CD4-positive, alpha-beta T cell treated with Interleukin-6 for 4 hours (primary cell): ENCODE data around the gene MORN1.

ENCODE experiments used
- DNase-seq: peaks from one replicate; pipeline ENCODE4 v3.0.0-alpha.2; 2020; ENCODE audit warnings: mixed read lengths

MORN1 gene

DNA sequence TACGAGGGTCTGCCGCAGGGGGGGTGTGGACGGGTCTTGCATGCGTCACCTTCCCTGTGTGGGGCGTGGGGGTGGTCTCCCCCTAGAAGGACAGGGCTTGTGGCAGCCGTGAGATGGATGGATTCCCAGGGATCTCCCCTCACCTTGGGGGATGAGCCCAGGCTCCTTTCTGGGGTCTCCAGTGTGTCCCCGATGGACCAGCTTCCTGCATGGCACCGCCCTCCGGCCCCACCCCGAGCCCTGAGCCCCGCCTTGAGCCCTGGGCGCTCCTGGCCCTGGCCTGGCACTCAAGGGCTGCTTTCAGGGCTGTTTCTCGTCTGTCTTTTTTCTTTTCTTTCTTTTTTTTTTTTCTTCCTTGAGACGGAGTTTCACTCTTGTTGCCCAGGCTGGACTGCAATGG is 103.7 kb downstream of the MORN1 start:
- no peak for DNase-seq

DNA sequence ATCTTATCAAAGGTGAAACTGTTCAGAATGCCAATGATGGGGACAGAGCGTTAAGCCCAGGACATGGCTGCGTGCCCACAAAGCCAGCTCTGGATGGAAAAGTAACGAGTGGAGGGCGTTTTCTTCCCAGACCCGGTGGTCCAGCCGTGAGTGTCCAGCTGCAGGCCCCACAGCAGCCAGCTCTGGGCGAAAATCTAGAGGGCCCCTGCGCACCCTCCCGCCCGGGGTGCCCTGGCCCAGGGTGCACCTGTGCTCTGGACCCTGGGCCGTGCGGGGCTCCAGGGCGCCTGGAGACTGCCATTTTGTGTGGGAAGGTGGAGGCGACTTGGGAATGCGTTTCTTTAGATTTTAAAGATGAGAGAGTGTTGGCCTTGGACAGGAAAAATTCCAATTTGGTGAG is 104.4 kb downstream of the MORN1 start:
- DNase-seq, result no peak

DNA sequence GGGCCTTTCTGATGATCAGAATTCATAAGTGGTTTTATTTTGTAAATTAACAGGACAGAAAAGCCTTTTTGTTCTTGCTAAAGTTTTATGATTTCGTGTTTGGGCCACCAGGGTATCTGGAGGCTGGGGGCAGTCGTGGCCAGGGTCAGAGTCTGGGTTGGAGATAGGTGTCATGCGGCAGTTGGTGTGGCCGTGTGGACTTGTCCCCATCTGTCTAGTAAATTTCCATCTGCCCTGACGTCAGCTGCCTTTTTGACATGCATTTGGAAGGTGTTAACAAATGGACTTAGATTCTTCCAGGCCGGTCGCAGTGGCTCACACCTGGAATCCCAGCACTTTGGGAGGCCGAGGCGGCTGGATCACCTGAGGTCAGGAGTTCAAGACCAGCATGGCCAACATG is 106.4 kb downstream of the MORN1 start:
- DNase-seq, result no peak

DNA sequence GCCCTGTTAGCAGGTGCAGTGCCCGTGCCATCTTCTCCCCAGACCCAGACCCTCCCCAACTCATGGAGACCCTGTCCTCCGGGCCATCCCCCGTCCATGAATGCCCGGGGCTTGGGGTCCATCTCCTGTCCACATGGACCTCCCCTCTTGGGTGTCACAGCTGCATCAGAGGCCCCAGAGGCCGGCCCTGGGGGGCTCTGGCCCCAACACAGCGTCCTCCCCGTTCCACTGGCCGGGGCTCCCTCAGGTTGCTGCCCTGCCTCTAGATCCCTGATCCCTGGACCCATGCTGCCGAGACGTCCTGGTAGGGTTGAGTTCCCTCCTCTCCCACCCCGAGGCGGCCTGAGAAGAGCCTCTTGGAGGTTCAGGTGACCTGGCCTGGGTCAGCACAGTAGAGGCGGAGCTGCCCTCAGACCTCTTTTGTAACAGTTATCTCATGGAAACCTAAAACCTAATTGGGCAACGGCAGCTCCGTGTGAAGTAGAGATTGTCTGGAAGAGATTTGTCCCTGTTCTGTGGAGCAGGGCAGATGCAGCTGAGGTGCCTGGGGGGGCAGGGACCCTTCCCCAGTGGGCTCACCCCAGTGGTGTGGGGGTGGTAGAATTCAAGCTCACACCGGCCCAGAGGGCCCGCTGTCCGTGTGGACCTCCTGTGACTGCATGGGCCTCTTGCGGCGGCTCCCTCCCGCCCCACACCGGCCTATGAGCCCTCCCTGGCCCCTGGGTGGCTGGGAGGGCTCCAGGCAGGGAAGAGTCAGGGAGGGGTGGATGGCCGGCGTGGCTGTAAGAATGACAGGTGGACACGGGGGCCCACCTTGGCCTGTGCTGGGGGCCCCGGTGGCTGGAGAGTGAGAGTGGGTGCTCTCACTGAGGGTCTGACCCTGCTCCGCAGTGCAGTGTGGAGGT is 107.1 kb downstream of the MORN1 start:
- DNase-seq, result no peak

DNA sequence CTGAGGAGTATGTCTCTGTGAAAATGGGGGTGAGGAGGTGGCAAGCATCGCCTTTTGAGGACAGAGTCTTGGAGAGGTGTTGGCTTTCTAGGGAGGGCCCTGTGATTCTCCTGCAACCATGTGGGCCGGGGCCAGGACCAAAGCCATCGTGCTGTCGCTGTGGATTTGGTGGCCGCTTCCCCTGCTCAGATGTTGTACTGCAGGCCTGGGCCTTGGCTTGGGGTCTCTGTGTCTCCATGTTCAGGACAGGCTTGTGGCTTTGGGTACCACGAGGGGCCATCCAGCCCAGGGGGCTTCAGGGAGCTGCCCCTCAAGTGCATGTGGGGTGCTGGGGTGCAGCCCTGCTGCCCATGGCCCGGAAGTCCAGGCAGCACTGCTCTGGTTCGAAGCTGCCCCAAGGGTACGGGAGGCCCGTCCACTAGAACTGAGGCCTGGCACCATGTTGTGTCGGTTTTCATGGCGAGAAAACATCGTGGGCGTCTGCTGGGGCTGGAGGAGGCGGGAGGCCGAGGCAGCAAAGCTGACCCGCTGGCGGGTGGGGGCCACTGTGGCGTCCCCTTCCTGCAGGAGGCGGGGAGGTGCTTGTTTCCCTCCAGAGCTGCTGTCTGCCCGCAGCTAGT is 107.9 kb downstream of the MORN1 start:
- DNase-seq, result no peak

DNA sequence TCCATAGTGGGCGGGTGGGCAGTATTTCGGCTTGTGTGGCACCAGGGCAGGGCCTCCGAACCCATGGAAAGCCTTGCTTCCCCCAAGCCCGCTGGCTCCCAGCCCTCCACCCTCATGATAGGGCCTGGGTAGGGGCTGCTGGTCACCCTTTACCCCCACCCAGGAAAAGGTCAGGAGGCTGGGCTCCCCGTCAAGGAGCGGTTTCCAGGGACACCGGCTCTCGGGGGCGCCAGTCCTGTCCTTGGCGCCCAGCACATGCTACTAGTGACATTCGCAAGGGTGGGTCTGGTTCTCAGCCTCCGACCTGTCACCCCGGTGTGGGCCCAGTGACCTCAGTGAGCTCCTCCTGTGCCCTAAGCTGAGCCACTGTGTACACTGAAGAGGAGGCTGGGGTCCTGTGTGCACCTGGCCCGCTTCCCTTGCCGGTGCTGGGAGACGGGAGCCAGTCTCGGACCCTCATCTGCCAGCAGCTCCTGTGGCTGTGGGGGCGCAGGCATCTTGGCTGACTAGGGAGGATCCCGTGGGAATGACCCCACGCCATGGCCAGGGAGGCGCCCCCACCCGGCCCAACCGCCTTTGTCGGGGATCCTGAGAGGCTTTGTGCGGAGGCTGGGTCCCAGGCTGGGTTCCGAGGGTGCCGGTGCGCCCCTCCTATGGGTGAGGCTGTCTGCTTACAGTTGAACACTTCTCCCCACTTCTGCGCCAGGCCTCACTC is 108.6 kb downstream of the MORN1 start:
- DNase-seq, result no peak

DNA sequence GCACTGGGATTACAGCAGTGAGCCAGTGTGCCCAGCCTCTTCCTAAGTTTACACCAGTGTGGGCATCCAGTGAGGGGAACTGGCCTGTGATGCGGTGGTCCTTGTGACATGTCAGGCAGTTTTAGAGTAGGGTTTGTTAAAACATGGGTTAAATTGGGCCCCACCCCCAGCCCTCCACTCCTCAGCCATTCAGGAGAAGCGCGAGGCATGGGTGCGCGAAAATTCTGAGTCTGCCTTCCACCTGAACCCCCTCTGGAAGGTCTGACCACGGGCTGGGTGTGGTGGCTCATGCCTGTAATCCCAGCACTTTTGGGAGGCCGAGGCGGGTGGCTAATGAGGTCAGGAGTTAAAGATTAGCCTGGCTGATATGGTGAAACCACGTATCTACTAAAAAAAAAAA is 111.5 kb downstream of the MORN1 start:
- DNase-seq, result no peak

DNA sequence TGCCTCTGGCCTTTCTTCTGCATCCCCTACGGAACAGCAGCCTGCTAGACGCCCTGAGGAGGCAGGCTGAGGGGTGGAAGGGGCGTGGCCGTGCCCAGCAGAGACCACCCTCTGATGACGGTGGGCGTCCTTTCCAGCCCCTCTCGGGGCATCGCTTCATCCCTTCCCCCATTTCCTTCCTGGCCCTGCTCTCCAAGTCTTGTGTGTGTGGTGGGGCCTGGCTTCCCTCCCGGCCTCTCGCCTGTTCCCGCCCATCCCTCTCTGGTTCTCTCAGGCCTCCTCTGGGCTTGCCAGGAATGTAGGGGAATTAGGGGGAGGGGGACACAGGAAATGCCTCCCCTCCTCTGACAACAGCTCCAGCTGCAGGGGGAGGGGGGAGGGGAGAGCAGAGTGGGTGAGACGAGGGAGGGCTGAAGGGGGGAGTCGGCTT is 112.1 kb downstream of the MORN1 start:
- DNase-seq, result no peak

DNA sequence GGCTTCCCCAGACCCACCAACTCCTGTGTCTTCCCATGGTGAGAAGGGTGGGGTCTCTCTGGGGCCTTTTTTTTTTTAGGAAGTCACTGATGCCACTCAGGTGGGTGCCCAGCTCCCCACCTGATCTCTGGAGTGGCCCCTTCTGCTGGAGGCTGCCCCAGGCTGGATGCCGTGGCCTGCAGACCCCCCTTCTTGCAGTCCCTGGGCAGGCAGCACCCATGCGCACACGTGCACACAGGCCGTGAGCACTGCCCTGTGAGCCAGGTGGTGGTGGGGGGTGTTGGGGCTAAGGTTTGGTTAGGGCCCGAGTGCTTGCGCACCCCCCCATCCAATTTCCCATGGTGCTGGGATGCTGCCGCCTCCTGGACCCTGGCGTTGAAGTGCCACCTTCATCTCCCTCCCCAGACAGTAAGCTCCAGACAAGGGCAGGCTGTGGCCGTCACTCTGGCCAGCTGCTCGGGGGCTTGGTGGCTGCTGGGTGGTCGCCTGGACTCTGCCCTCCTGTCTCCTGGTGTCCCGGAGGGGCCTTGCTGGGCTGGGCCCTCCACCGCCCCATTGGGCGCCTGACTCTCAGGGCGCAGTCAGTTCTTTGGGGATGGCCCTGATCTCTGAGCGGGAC is 112.7 kb downstream of the MORN1 start:
- DNase-seq, result no peak

DNA sequence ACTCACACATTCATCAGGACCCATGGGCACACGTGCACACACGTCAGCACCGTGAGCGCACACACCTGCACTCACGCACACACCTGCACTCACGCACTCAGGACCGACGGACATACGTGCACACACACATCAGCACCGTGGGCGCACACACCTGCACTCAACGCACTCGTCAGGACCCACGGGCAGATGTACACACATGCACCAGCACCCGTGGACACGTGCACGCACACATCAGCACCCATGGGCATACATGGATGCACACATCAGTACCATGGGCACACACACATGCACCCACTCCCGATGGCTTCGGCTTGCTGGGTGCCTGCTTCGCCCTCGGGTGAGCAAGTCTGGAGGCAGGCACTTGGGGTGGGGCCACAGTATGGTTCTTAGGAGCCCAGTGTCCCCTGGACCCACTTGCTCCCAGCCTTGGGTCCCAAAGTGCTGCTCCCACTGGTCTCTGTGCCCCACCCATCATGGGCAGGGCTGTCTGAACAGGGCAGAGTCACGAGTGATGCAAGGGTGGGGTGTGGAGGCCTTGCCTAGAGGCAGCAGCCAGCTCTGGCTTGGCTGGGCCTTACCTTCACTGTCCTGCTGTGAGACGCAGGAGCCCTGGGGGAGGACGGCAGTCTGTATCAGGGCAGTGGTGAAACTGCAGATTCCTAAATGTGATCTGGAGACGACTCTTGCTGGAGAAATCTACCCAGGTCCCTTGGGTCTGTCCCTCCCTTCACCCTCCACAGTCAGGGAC is 113.4 kb downstream of the MORN1 start:
- DNase-seq, result no peak

DNA sequence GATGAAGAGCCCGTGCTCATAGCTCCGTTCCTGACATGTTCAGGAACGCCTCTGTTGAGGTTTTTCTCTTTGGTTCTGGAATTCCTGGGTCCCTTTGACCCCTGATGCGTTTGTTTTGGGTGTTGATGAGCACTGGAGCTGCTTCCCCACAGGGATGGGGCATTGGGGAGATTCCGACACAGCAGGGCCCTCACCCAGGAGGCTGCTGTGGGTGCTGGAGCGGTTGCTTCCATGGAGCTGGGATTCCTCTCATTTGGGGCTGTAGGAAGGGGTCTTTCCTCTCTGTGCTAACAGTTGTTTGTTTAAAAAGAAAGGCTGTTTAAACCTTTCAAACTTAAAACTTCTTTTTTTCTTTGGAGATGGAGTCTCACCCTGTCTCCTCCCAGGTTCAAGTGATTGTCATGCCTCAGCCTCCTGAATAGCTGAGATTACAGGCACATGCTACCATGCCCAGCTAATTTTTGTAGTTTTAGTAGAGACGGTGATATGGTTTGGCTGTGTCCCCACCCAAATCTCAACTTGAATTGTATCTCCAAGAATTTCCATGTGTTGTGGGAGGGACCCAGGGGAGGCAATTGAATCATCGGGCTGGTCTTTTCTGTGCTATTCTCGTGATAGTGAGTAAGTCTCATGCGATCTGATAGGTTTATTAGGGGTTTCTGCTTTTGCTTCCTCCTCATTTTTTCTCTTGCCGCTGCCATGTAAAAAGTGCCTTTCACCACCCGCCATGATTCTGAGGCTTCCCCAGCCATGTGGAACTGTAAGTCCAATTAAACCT is 114.4 kb downstream of the MORN1 start:
- no peak for DNase-seq

DNA sequence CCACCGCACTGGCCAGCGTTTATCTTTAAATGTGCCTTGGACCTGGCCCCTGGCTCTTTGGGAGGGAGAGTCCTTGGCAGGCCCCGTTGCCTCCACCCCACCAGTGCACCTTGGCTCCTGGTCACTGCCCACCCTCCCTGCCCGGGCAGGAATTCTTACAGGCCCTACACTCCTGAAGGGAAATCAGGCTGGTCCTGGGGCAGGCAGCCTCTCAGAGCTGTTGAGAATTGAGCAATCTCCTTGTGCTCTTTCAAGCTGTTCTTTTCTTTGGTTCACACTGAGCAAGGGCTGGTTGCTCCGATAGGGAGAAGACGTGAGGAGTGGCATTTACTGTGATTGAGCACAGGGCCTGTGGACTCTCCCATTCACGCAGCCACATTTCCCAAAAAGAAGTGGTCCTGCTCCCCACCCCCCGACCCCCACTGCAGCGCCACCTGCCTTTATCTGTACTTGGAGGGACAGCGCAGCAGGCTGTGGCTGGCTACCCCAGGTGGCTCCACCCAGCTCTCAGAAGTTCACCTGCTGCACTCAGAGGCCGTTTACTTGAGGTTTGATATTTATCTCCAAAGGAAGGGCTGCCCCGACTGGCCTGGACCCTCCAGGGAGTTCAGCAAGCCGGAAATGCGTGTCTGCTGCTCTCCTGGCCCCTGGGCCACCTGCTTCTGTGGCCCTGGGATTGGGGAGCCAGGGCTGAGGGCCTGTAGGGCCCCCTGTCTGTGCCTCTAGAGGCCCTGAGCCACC is 115.4 kb downstream of the MORN1 start:
- DNase-seq, result no peak

DNA sequence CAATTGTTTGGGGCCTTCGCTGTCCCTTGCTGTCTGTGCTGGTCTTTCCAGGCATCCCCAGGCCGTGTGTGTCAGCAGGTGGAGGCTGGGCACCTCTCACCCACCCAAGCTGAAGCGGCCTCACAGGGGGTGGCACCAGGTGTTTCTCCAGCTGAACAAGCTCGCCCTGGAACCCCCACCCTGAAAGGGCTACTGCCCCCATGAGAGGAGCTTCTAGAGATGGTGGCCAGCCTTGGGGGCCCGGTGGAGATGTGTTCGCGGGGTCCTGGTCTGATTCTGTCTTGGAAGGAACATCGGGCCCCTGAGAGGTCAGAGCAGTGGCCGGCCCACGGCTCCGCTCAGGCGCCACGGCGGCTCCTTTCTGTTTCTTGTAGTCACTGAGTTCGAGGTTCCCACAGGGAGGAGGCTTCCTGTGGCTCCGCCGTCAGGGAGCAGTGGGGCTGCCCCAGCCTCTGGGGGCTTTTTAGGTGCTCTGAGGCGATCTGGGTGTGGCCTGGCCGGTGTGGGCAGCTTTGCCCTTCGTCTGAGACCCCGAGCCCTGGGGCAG is 116.4 kb downstream of the MORN1 start:
- no peak for DNase-seq

DNA sequence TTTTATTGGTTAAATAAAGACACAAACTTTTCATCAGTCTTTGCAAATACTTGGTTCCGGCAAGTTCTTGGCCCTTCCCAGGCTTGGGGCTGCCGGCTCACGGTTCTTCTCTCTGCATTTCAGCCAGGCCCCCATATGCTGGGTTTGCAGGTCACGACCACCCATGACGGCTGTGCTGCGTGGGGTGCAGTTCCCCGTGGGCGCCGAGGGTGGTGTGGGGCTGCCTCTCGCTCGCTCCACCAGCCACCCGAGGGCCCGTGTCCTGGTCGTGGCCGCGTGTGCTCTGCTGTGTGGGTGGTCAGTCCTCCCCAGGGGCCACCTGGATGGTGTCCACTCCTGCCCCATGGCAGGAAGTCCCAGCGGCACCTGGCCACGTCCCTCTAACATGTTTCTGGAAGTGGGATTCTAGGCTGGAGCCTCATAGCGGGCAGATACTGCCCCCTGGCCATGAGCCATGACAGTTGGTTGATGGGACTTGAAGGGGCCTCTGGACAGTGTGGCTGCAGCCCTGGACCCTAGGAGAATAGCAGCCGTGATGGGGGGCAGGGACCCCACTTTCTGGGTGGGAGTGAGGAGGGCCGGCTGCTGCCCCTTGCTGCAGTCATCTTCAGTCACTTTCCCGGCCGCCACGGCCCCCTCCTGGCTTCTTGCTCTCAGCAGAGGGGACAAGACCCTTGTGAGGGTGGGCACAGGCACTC is 117.0 kb downstream of the MORN1 start:
- no peak for DNase-seq

DNA sequence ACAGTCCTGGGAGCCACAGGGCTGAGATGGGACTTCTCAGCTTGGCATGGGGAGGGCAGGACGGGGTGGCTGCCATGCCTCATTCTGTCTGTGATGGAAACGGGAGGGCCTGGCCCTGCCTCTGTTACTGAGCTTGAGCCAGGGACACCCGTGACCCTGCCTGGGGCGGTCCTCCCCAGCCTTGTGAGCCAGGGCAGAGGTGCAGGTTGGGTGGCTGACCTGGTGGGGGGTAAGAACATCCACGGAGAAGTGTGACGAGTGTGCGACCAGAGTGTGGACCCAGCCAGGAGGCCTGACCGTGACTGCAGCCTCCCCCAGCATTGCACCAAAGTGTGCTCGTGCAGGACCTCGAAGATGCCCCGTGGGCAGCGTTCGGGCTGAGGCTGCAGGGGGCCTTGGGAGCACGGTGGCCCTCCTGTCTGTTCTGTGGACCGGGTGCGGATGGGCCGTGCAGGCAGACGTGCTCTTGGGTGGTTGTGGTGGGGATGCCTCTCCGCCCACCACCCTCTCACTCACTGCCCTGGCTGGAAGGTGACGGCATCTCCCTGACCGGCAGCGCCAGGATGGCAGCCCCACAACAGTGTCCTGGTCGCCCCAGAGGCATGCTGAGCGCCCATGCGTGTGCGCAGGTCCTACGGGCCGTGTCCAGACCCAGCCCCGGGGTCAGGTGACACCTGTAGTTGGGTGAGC is 117.8 kb downstream of the MORN1 start:
- DNase-seq, result no peak

DNA sequence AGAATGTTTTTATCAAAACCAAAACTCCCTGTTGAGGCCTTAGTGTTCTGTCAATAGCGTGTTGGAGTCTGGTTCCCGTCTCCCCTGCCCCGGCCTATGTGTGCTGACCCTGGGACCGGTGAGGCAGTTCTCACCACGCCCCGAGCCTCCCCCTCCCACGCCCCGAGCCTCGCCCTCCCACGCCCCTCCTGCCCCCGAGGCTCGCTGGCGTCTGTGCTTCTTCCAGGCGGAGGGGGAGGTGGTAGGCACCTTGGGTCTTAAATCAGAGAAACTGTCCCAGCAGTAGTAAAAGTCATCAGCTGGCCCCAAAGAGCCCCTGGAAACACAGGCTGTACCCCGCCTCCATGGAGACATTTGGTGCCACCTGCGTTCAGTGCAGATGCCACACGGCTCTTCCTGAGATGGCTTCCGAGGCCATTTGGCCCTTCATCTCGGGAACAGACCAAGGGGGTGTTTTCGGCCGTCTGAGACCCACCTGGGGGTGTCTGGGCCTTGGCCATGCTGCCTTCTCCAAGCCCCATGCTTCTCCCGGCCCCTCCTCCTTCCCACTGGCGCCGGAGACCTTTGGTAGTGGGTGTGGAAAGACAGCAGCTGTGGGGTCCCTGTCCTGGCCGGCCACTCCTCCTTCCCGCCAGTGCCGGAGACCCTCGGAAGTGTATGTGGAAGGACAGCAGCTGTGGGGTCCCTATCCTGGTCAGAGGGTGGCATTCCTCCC is 118.5 kb downstream of the MORN1 start:
- no peak for DNase-seq

DNA sequence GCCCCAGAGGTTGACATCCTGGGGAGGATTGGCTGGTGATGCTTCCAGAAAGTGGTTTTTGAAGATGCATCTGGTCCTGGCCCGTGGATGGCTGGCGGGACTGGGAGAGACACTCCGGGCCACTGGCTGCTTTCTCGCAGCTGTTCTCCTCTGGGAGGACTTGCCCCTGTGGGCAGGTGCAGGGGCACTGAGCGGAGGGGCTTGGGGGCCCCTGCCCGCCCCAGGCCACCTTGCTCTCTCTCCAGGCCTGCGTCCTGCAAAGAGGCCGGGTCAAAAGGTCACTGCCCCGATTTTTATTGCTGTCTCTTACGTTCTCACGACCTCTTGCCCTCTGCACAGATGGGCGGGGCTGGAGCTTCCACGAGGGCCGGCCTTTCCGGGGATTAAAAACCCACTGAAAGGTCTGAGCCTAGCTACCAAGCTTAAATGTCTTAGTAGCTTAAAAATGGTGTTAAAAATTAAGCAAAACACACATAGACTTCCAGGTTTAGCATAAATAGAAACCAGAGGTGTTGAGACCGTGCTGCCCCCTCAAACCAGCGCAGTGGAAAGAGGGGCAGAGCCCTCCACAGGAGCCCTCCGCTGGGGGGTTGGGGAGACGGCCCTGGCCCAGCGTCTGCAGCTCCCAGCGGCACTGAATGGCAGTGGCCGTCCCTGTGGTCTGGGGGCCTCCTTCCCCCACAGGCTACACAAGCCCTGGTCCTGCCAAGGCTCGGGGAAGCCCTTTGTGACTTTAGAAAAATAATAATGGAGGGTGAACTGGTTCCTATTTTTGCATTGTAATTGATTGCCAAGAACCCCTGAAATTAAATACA is 119.3 kb downstream of the MORN1 start:
- no peak for DNase-seq
